OCI-LY7 (cell line): Measurements from ENCODE around the gene BRIP1. TPM values are rescaled to one million over a fixed set of nuclear protein-coding genes. Genes with fewer than 3 reads are reported as not detected.

Source experiments
- BruUV-seq: library from RNA; stranded (reverse); fragments of 400-500 nt; replicated peaks from 2 replicates; lab custom pipeline; 2021; lab: Mats Ljungman, UMichigan
- CTCF ChIA-PET: fragments of 300-600 bp; sonication (Branson Sonifier 250); formaldehyde crosslinking; loops from one replicate; lab custom pipeline; 2022; ENCODE audit warnings: antibody characterized with exemption; ENCODE audit not compliant: unreplicated experiment; lab: Charles Lee
- POLR2A ChIA-PET: fragments of 300-600 bp; sonication (Branson Sonifier 250); formaldehyde crosslinking; loops from one replicate; lab custom pipeline; 2022; ENCODE audit warnings: antibody characterized with exemption; lab: Charles Lee
- DNase-seq: peaks from one replicate; pipeline ENCODE4 v3.0.0-alpha.2; 2015; ENCODE audit warnings: low spot score
- H2AFZ ChIP-seq: fragments of 200-600 bp; sonication (generic), shearing (Covaris generic); 2 replicates; pipeline ENCODE4 v1.6.1; 2014; ENCODE audit warnings: mild to moderate bottlenecking, antibody characterized with exemption, low read length, moderate library complexity
- H3K27ac ChIP-seq: fragments of 200-600 bp; sonication (generic); 2 replicates; pipeline ENCODE4 v1.5.1; 2014; ENCODE audit warnings: mixed run types, low read depth, mild to moderate bottlenecking, moderate library complexity, low read length, inconsistent platforms; ENCODE audit not compliant: poor library complexity, severe bottlenecking
- H3K36me3 ChIP-seq: fragments of 200-600 bp; sonication (generic); 2 replicates; pipeline ENCODE4 v1.6.1; 2014; ENCODE audit warnings: mild to moderate bottlenecking, antibody characterized with exemption, low read length, moderate library complexity, mixed read lengths; ENCODE audit not compliant: insufficient read depth
- H3K4me1 ChIP-seq: fragments of 200-600 bp; sonication (generic); 2 replicates; pipeline ENCODE4 v1.5.1; 2014; ENCODE audit warnings: mild to moderate bottlenecking, low read length; ENCODE audit not compliant: insufficient read depth, poor library complexity, severe bottlenecking
- H3K4me2 ChIP-seq: fragments of 200-600 bp; sonication (generic); 2 replicates; pipeline ENCODE4 v1.6.1; 2014; ENCODE audit warnings: mild to moderate bottlenecking, low read length
- H3K4me3 ChIP-seq: fragments of 200-600 bp; sonication (generic); 2 replicates; pipeline ENCODE4 v1.5.1; 2014; ENCODE audit warnings: mild to moderate bottlenecking, low read depth, low read length; ENCODE audit not compliant: poor library complexity, severe bottlenecking
- H3K79me2 ChIP-seq: fragments of 200-600 bp; sonication (generic); 2 replicates; pipeline ENCODE4 v1.6.1; 2016; ENCODE audit warnings: low read depth, mild to moderate bottlenecking, low read length, moderate library complexity, mixed read lengths; ENCODE audit not compliant: insufficient read depth
- H3K9me2 ChIP-seq: fragments of 200-600 bp; sonication (generic); 2 replicates; pipeline ENCODE4 v1.6.1; 2016; ENCODE audit warnings: mild to moderate bottlenecking, low read length, mixed read lengths; ENCODE audit not compliant: insufficient read depth
- H3K9me3 ChIP-seq: fragments of 200-600 bp; sonication (generic); 2 replicates; pipeline ENCODE4 v1.6.1; 2014; ENCODE audit warnings: mild to moderate bottlenecking, mixed run types, low read length, mixed read lengths
- H4K20me1 ChIP-seq: fragments of 200-600 bp; sonication (generic); 2 replicates; pipeline ENCODE4 v1.6.1; 2014; ENCODE audit warnings: mild to moderate bottlenecking, antibody characterized with exemption, low read length, moderate library complexity, mixed read lengths; ENCODE audit not compliant: insufficient read depth
- CTCF ChIP-seq: fragments of 200-600 bp; sonication (generic); conservative IDR thresholded peaks from 2 replicates; pipeline ENCODE4 v1.5.1; 2014; ENCODE audit warnings: mild to moderate bottlenecking, antibody characterized with exemption, low read length, moderate library complexity, mixed read lengths
- EZH2phosphoT487 ChIP-seq: fragments of 200-600 bp; sonication (generic); IDR thresholded peaks from 2 replicates; pipeline ENCODE4 v1.6.1; 2018; ENCODE audit warnings: low read depth, borderline replicate concordance, mild to moderate bottlenecking, mixed run types, antibody characterized with exemption, low read length, moderate library complexity, mixed read lengths
- intact Hi-C: fragments of 100-400 bp; cut with micrococcal nuclease; formaldehyde crosslinking; loops from one replicate; pipeline ENCODE4 v1.10.0; 2022; ENCODE audit not compliant: unreplicated experiment
- total RNA-seq, 2 experiments: library from RNA; depleted of rRNA in 1 of 2; stranded (reverse); fragments of >200 nt in 1 of 2; shearing (Covaris generic) in 1 of 2; gene quantifications; 2 replicates each; pipeline ENCODE4 v1.2.3, GENCODE V29; 2014 to 2022

Gene BRIP1
- total RNA-seq, 2 experiments from 2014 or later = 32.5 to 33.8 TPM

- Histone ChIP-seq H3K4me2 (no peak overlapping the region), H3K36me3 (peaks cover 96% of the 10 kb centered on the region), H3K79me2 (peaks cover 5% of the 10 kb centered on the region), H3K27ac (no peak overlapping the region), H3K4me1 (no peaks in the 10 kb centered on the region), H2AFZ (no peak overlapping the region), H3K9me3 (no peaks in the 10 kb centered on the region), H3K9me2 (no peaks in the 10 kb centered on the region), H4K20me1 (no peaks in the 10 kb centered on the region), H3K4me3 (no peak overlapping the region)
- DNase-seq = no peak
- no TSS peak for BruUV-seq
- TF ChIP-seq EZH2phosphoT487 = no peak
- no peak for TF ChIP-seq CTCF
- ChIA-PET POLR2A (no interaction called here), CTCF (no interaction called here)
- intact Hi-C loops = no loop called here
Observed at GRCh38 chr17:61846761-61847375, 16.5 kb downstream of the BRIP1 start.

- H4K20me1 ChIP-seq = no peaks in the 10 kb centered on the region
- H3K79me2 ChIP-seq = no peaks in the 10 kb centered on the region
- no peak overlapping the region for H3K27ac ChIP-seq
- ChIA-PET CTCF (no interaction called here), POLR2A (no interaction called here)
- peaks cover 96% of the 10 kb centered on the region for H3K36me3 ChIP-seq
- H3K4me3 ChIP-seq = no peak overlapping the region
- H3K4me1 ChIP-seq = no peaks in the 10 kb centered on the region
- no peaks in the 10 kb centered on the region for H3K9me3 ChIP-seq
- no peak overlapping the region for H2AFZ ChIP-seq
- H3K4me2 ChIP-seq = no peak overlapping the region
- no peaks in the 10 kb centered on the region for H3K9me2 ChIP-seq
- TF ChIP-seq CTCF (no peak), EZH2phosphoT487 (no peak)
- DNase-seq = no peak
- no TSS peak for BruUV-seq
- intact Hi-C loops = no loop called here
Observed at GRCh38 chr17:61846088-61846487, 17.2 kb downstream of the BRIP1 start.

GRCh38 chr17:61843435-61843834 lies 19.9 kb downstream of the BRIP1 start:
- ChIA-PET CTCF (no interaction called here), POLR2A (interaction anchor here (0.5 kb wide), 1 partner anchor 1368 kb away, joined by 4 read pairs; no protein-coding TSS in a partner anchor)
- no peak for DNase-seq
- Histone ChIP-seq H3K9me3 (no peaks in the 10 kb centered on the region), H3K4me2 (no peak overlapping the region), H3K36me3 (peaks cover 95% of the 10 kb centered on the region), H4K20me1 (no peaks in the 10 kb centered on the region), H3K9me2 (no peaks in the 10 kb centered on the region), H3K27ac (no peak overlapping the region), H2AFZ (no peak overlapping the region), H3K4me1 (no peaks in the 10 kb centered on the region), H3K4me3 (no peak overlapping the region), H3K79me2 (no peaks in the 10 kb centered on the region)
- TF ChIP-seq EZH2phosphoT487 (no peak), CTCF (no peak)
- no TSS peak for BruUV-seq
- intact Hi-C loops = no loop called here
